Ishikawa (cell line): ENCODE results near the gene BDH2.

Source experiments
- CEBPB ChIP-seq: IDR thresholded peaks from 2 replicates; pipeline ENCODE4 v1.6.1; 2012
- CREB1 ChIP-seq: IDR thresholded peaks from 2 replicates; pipeline ENCODE4 v1.6.1; 2012; ENCODE audit warnings: low read depth
- EP300 ChIP-seq: IDR thresholded peaks from 2 replicates; pipeline ENCODE4 v1.6.1; 2012; ENCODE audit warnings: borderline replicate concordance
- FOXM1 ChIP-seq: IDR thresholded peaks from 2 replicates; pipeline ENCODE4 v1.6.1; 2012; ENCODE audit warnings: low read depth, borderline replicate concordance
- MAX ChIP-seq: IDR thresholded peaks from 2 replicates; pipeline ENCODE4 v1.6.1; 2012
- NFIC ChIP-seq: IDR thresholded peaks from 2 replicates; pipeline ENCODE4 v1.6.1; 2012
- RAD21 ChIP-seq: IDR thresholded peaks from 2 replicates; pipeline ENCODE4 v1.6.1; 2012; ENCODE audit warnings: low read depth
- REST ChIP-seq: IDR thresholded peaks from 2 replicates; pipeline ENCODE4 v1.6.1; 2012; ENCODE audit warnings: low read depth, mild to moderate bottlenecking
- TAF1 ChIP-seq: IDR thresholded peaks from 2 replicates; pipeline ENCODE4 v1.6.1; 2012; ENCODE audit warnings: low read depth, mild to moderate bottlenecking
- TEAD4 ChIP-seq: IDR thresholded peaks from 2 replicates; pipeline ENCODE4 v1.6.1; 2012
- USF1 ChIP-seq: IDR thresholded peaks from 2 replicates; pipeline ENCODE4 v1.6.1; 2012
- YY1 ChIP-seq: IDR thresholded peaks from 2 replicates; pipeline ENCODE4 v1.6.1; 2012; ENCODE audit warnings: low read depth

DNA sequence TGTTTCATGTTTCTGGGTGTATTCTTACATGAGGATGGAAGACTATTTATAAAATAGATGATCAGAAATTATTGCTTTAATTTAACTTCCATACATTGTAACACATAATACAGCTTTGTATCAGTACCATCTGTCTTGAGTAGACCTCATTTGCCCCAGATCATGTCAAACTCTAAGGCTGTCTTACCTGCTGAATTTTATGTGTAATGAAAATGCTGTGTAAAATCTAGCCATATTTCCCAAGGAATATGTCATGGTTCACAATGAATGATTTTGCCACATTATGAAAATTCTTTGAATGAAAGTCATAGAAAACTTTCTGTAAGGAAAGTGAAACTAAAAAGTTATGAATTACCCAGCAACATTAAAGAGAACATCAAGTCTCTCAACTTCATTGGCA is 7.4 kb downstream of the BDH2 start:
- TF ChIP-seq EP300 (no peak), CEBPB (no peak), TEAD4 (no peak), RAD21 (no peak), FOXM1 (no peak), MAX (no peak), USF1 (no peak), TAF1 (no peak), YY1 (no peak), NFIC (no peak), CREB1 (no peak), REST (no peak)
